ENCODE data around the gene CXorf58.

Gene CXorf58

GRCh38 chrX:23930894-23931604, 23.2 kb downstream of the CXorf58 start:
- Histone ChIP-seq H3K4me1 (ENCODE audit: control insufficient read depth, insufficient read depth, low read length) (no peaks in the 10 kb centered on the region), H3K27me3 (ENCODE audit: control insufficient read depth in 1 of 2, insufficient read depth in 2 of 2, low read length in 2 of 2) (no peaks in the 10 kb centered on the region), H3K4me3 (ENCODE audit: low read length in 2 of 2) (no peak overlapping the region), H3K9me3 (ENCODE audit: control insufficient read depth in 2 of 2, low read length in 2 of 2) (no peaks in the 10 kb centered on the region), H3K36me3 (ENCODE audit: control insufficient read depth in 2 of 2, insufficient read depth in 2 of 2, low read length in 2 of 2) (no peaks in the 10 kb centered on the region), H3K27ac (ENCODE audit: low read length) (no peak overlapping the region), H3K9ac (ENCODE audit: low read length in 2 of 2) (no peak overlapping the region)

GRCh38 chrX:23932046-23932445, 24.2 kb downstream of the CXorf58 start:
- H3K27ac ChIP-seq (ENCODE audit: low read length) = no peak overlapping the region
- no peaks in the 10 kb centered on the region for H3K4me1 ChIP-seq (ENCODE audit: control insufficient read depth, insufficient read depth, low read length)
- no peak overlapping the region for H3K9ac ChIP-seq (ENCODE audit: low read length in 2 of 2)
- H3K27me3 ChIP-seq (ENCODE audit: control insufficient read depth in 1 of 2, insufficient read depth in 2 of 2, low read length in 2 of 2) = no peaks in the 10 kb centered on the region
- H3K4me3 ChIP-seq (ENCODE audit: low read length in 2 of 2) = no peak overlapping the region
- no peaks in the 10 kb centered on the region for H3K9me3 ChIP-seq (ENCODE audit: control insufficient read depth in 2 of 2, low read length in 2 of 2)
- no peaks in the 10 kb centered on the region for H3K36me3 ChIP-seq (ENCODE audit: control insufficient read depth in 2 of 2, insufficient read depth in 2 of 2, low read length in 2 of 2)

- H3K9ac ChIP-seq (ENCODE audit: low read length in 2 of 2) = no peak overlapping the region
- H3K4me3 ChIP-seq (ENCODE audit: low read length in 2 of 2) = no peak overlapping the region
- no peaks in the 10 kb centered on the region for H3K4me1 ChIP-seq (ENCODE audit: control insufficient read depth, insufficient read depth, low read length)
Measured at GRCh38 chrX:23935106-23935505, 27.3 kb downstream of the CXorf58 start.

GRCh38 chrX:23936180-23936579, 28.4 kb downstream of the CXorf58 start:
- Histone ChIP-seq H3K36me3 (ENCODE audit: control insufficient read depth in 2 of 2, insufficient read depth in 2 of 2, low read length in 2 of 2) (no peaks in the 10 kb centered on the region), H3K27ac (ENCODE audit: low read length) (no peak overlapping the region), H3K27me3 (ENCODE audit: control insufficient read depth in 1 of 2, insufficient read depth in 2 of 2, low read length in 2 of 2) (no peaks in the 10 kb centered on the region)

More at GRCh38 chrX:23935106-23935505, 27.3 kb downstream of the CXorf58 start:
- no peaks in the 10 kb centered on the region for H3K36me3 ChIP-seq (ENCODE audit: control insufficient read depth in 2 of 2, insufficient read depth in 2 of 2, low read length in 2 of 2)
- no peaks in the 10 kb centered on the region for H3K9me3 ChIP-seq (ENCODE audit: control insufficient read depth in 2 of 2, low read length in 2 of 2)
- no peak overlapping the region for H3K27ac ChIP-seq (ENCODE audit: low read length)
- no peaks in the 10 kb centered on the region for H3K27me3 ChIP-seq (ENCODE audit: control insufficient read depth in 1 of 2, insufficient read depth in 2 of 2, low read length in 2 of 2)

GRCh38 chrX:23937100-23937499, 29.3 kb downstream of the CXorf58 start:
- no peak overlapping the region for H3K9ac ChIP-seq (ENCODE audit: low read length in 2 of 2)
- no peak overlapping the region for H3K4me3 ChIP-seq (ENCODE audit: low read length in 2 of 2)
- H3K36me3 ChIP-seq (ENCODE audit: control insufficient read depth in 2 of 2, insufficient read depth in 2 of 2, low read length in 2 of 2) = no peaks in the 10 kb centered on the region
- no peaks in the 10 kb centered on the region for H3K9me3 ChIP-seq (ENCODE audit: control insufficient read depth in 2 of 2, low read length in 2 of 2)
- no peak overlapping the region for H3K27ac ChIP-seq (ENCODE audit: low read length)
- H3K4me1 ChIP-seq (ENCODE audit: control insufficient read depth, insufficient read depth, low read length) = no peaks in the 10 kb centered on the region
- H3K27me3 ChIP-seq (ENCODE audit: control insufficient read depth in 1 of 2, insufficient read depth in 2 of 2, low read length in 2 of 2) = peaks cover 0 to under 1% of the 10 kb centered on the region in 2 donors

More at GRCh38 chrX:23936180-23936579, 28.4 kb downstream of the CXorf58 start:
- no peak overlapping the region for H3K4me3 ChIP-seq (ENCODE audit: low read length in 2 of 2)
- no peaks in the 10 kb centered on the region for H3K4me1 ChIP-seq (ENCODE audit: control insufficient read depth, insufficient read depth, low read length)
- no peak overlapping the region for H3K9ac ChIP-seq (ENCODE audit: low read length in 2 of 2)
- H3K9me3 ChIP-seq (ENCODE audit: control insufficient read depth in 2 of 2, low read length in 2 of 2) = no peaks in the 10 kb centered on the region

- no peak overlapping the region for H3K9ac ChIP-seq (ENCODE audit: low read length in 2 of 2)
- H3K36me3 ChIP-seq (ENCODE audit: control insufficient read depth in 2 of 2, insufficient read depth in 2 of 2, low read length in 2 of 2) = no peaks in the 10 kb centered on the region
- H3K27me3 ChIP-seq (ENCODE audit: control insufficient read depth in 1 of 2, insufficient read depth in 2 of 2, low read length in 2 of 2) = peaks cover 0 to 6% of the 10 kb centered on the region in 2 donors
- no peak overlapping the region for H3K4me3 ChIP-seq (ENCODE audit: low read length in 2 of 2)
- H3K27ac ChIP-seq (ENCODE audit: low read length) = no peak overlapping the region
- no peaks in the 10 kb centered on the region for H3K4me1 ChIP-seq (ENCODE audit: control insufficient read depth, insufficient read depth, low read length)
- no peaks in the 10 kb centered on the region for H3K9me3 ChIP-seq (ENCODE audit: control insufficient read depth in 2 of 2, low read length in 2 of 2)
Measured at GRCh38 chrX:23938690-23939089, 30.9 kb downstream of the CXorf58 start.

- Histone ChIP-seq H3K36me3 (ENCODE audit: control insufficient read depth in 2 of 2, insufficient read depth in 2 of 2, low read length in 2 of 2) (no peaks in the 10 kb centered on the region), H3K27ac (ENCODE audit: low read length) (no peak overlapping the region), H3K9me3 (ENCODE audit: control insufficient read depth in 2 of 2, low read length in 2 of 2) (no peaks in the 10 kb centered on the region), H3K4me1 (ENCODE audit: control insufficient read depth, insufficient read depth, low read length) (no peaks in the 10 kb centered on the region), H3K27me3 (ENCODE audit: control insufficient read depth in 1 of 2, insufficient read depth in 2 of 2, low read length in 2 of 2) (peaks cover 0 to 6% of the 10 kb centered on the region in 2 donors), H3K4me3 (ENCODE audit: low read length in 2 of 2) (no peak overlapping the region), H3K9ac (ENCODE audit: low read length in 2 of 2) (no peak overlapping the region)
Measured at GRCh38 chrX:23939203-23939602, 31.4 kb downstream of the CXorf58 start.

- Histone ChIP-seq H3K27ac (ENCODE audit: low read length) (no peak overlapping the region), H3K9me3 (ENCODE audit: control insufficient read depth in 2 of 2, low read length in 2 of 2) (no peaks in the 10 kb centered on the region), H3K4me1 (ENCODE audit: control insufficient read depth, insufficient read depth, low read length) (no peaks in the 10 kb centered on the region), H3K36me3 (ENCODE audit: control insufficient read depth in 2 of 2, insufficient read depth in 2 of 2, low read length in 2 of 2) (no peaks in the 10 kb centered on the region), H3K4me3 (ENCODE audit: low read length in 2 of 2) (no peak overlapping the region), H3K9ac (ENCODE audit: low read length in 2 of 2) (no peak overlapping the region), H3K27me3 (ENCODE audit: control insufficient read depth in 1 of 2, insufficient read depth in 2 of 2, low read length in 2 of 2) (peaks cover 0 to 13% of the 10 kb centered on the region in 2 donors)
Measured at GRCh38 chrX:23944234-23944633, 36.4 kb downstream of the CXorf58 start.

GRCh38 chrX:23945206-23945605, 37.4 kb downstream of the CXorf58 start:
- H3K9me3 ChIP-seq (ENCODE audit: control insufficient read depth in 2 of 2, low read length in 2 of 2) = no peaks in the 10 kb centered on the region
- H3K36me3 ChIP-seq (ENCODE audit: control insufficient read depth in 2 of 2, insufficient read depth in 2 of 2, low read length in 2 of 2) = no peaks in the 10 kb centered on the region
- no peak overlapping the region for H3K9ac ChIP-seq (ENCODE audit: low read length in 2 of 2)
- H3K27me3 ChIP-seq (ENCODE audit: control insufficient read depth in 1 of 2, insufficient read depth in 2 of 2, low read length in 2 of 2) = peaks cover 0 to 13% of the 10 kb centered on the region in 2 donors
- H3K4me1 ChIP-seq (ENCODE audit: control insufficient read depth, insufficient read depth, low read length) = no peaks in the 10 kb centered on the region
- H3K4me3 ChIP-seq (ENCODE audit: low read length in 2 of 2) = no peak overlapping the region
- H3K27ac ChIP-seq (ENCODE audit: low read length) = no peak overlapping the region

- Histone ChIP-seq H3K4me3 (ENCODE audit: low read length in 2 of 2) (no peak overlapping the region), H3K27ac (ENCODE audit: low read length) (no peak overlapping the region), H3K4me1 (ENCODE audit: control insufficient read depth, insufficient read depth, low read length) (no peaks in the 10 kb centered on the region), H3K9me3 (ENCODE audit: control insufficient read depth in 2 of 2, low read length in 2 of 2) (no peaks in the 10 kb centered on the region), H3K27me3 (ENCODE audit: control insufficient read depth in 1 of 2, insufficient read depth in 2 of 2, low read length in 2 of 2) (peaks cover 0 to 2% of the 10 kb centered on the region in 2 donors), H3K36me3 (ENCODE audit: control insufficient read depth in 2 of 2, insufficient read depth in 2 of 2, low read length in 2 of 2) (no peaks in the 10 kb centered on the region), H3K9ac (ENCODE audit: low read length in 2 of 2) (no peak overlapping the region)
Measured at GRCh38 chrX:23952391-23952790, 44.6 kb downstream of the CXorf58 start.
